ENCODE results near the gene ADCY4. TPM values are rescaled to one million over a fixed set of nuclear protein-coding genes. Genes with fewer than 3 reads are reported as not detected.
A peak's percentile ranks its signal among the peaks of the same experiment; 100 is the strongest.

The ADCY4 gene
- total and polyA plus RNA-seq, 10 of the 15 experiments (the other 5 are each of a cell fraction or from before 2014, with no cell fraction given) = 0.05 to 0.87 (median 0.21) TPM; not detected in 1

DNA sequence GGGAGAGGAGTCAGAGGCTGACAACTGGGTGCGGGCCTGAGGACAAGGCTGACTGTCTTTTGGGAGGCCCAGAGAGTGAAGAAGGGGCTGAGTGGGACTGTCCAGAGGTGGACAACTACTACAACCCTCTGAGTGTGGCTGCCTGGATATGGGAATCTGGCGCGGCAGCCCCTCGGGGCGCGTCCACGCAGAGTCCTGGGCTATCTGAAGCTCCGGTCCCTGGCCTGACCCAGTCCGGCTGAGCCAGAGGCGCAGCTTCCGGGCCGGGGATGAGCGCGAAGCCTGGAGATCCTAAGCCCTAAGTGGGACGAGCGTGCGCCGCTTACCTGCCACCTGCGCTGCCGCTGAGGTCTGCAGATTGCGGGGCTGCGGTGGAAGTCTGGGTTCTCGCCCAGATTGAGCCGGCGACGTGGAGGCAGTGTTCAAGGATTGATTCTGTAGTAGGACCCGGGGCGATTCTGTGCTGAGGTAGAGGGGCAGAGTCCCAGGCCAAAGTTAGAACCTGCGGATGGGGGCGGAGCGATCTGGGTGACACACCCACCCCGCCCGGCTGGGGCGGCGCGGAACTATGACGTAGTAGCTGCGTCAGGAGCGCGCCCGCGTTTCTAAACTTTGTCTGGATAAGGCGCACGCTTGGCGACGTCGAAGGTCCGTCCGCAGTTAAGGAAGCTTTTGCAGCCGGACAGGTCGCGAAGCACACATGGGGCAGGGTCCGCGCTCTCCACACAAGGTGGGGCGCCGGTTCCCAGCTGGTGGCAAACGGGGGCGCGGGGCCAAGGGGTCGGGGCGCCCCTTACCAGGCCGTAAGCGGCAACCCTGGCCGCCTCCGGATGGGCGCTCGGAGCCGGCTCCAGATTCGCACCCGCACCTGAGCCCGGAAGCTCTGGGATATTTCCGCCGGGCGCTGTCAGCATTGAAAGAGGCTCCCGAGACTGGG lies 35.3 kb downstream of the ADCY4 start, which contains the start of the genes DHRS1 and NOP9 (continued):
- TF ChIP-seq, protein P1, sequence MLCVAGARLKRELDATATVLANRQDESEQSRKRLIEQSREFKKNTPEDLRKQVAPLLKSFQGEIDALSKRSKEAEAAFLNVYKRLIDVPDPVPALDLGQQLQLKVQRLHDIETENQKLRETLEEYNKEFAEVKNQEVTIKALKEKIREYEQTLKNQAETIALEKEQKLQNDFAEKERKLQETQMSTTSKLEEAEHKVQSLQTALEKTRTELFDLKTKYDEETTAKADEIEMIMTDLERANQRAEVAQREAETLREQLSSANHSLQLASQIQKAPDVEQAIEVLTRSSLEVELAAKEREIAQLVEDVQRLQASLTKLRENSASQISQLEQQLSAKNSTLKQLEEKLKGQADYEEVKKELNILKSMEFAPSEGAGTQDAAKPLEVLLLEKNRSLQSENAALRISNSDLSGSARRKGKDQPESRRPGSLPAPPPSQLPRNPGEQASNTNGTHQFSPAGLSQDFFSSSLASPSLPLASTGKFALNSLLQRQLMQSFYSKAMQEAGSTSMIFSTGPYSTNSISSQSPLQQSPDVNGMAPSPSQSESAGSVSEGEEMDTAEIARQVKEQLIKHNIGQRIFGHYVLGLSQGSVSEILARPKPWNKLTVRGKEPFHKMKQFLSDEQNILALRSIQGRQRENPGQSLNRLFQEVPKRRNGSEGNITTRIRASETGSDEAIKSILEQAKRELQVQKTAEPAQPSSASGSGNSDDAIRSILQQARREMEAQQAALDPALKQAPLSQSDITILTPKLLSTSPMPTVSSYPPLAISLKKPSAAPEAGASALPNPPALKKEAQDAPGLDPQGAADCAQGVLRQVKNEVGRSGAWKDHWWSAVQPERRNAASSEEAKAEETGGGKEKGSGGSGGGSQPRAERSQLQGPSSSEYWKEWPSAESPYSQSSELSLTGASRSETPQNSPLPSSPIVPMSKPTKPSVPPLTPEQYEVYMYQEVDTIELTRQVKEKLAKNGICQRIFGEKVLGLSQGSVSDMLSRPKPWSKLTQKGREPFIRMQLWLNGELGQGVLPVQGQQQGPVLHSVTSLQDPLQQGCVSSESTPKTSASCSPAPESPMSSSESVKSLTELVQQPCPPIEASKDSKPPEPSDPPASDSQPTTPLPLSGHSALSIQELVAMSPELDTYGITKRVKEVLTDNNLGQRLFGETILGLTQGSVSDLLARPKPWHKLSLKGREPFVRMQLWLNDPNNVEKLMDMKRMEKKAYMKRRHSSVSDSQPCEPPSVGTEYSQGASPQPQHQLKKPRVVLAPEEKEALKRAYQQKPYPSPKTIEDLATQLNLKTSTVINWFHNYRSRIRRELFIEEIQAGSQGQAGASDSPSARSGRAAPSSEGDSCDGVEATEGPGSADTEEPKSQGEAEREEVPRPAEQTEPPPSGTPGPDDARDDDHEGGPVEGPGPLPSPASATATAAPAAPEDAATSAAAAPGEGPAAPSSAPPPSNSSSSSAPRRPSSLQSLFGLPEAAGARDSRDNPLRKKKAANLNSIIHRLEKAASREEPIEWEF (IDR thresholded peaks at IDR 0.05; ENCODE audit: insufficient replicate concordance, low read depth, low read length) = no peak
- TF ChIP-seq, protein P2, sequence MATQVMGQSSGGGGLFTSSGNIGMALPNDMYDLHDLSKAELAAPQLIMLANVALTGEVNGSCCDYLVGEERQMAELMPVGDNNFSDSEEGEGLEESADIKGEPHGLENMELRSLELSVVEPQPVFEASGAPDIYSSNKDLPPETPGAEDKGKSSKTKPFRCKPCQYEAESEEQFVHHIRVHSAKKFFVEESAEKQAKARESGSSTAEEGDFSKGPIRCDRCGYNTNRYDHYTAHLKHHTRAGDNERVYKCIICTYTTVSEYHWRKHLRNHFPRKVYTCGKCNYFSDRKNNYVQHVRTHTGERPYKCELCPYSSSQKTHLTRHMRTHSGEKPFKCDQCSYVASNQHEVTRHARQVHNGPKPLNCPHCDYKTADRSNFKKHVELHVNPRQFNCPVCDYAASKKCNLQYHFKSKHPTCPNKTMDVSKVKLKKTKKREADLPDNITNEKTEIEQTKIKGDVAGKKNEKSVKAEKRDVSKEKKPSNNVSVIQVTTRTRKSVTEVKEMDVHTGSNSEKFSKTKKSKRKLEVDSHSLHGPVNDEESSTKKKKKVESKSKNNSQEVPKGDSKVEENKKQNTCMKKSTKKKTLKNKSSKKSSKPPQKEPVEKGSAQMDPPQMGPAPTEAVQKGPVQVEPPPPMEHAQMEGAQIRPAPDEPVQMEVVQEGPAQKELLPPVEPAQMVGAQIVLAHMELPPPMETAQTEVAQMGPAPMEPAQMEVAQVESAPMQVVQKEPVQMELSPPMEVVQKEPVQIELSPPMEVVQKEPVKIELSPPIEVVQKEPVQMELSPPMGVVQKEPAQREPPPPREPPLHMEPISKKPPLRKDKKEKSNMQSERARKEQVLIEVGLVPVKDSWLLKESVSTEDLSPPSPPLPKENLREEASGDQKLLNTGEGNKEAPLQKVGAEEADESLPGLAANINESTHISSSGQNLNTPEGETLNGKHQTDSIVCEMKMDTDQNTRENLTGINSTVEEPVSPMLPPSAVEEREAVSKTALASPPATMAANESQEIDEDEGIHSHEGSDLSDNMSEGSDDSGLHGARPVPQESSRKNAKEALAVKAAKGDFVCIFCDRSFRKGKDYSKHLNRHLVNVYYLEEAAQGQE (IDR thresholded peaks at IDR 0.05; ENCODE audit: low read depth, low read length) = no peak
- TF ChIP-seq, protein P3, sequence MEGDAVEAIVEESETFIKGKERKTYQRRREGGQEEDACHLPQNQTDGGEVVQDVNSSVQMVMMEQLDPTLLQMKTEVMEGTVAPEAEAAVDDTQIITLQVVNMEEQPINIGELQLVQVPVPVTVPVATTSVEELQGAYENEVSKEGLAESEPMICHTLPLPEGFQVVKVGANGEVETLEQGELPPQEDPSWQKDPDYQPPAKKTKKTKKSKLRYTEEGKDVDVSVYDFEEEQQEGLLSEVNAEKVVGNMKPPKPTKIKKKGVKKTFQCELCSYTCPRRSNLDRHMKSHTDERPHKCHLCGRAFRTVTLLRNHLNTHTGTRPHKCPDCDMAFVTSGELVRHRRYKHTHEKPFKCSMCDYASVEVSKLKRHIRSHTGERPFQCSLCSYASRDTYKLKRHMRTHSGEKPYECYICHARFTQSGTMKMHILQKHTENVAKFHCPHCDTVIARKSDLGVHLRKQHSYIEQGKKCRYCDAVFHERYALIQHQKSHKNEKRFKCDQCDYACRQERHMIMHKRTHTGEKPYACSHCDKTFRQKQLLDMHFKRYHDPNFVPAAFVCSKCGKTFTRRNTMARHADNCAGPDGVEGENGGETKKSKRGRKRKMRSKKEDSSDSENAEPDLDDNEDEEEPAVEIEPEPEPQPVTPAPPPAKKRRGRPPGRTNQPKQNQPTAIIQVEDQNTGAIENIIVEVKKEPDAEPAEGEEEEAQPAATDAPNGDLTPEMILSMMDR (IDR thresholded peaks at IDR 0.05 in 2 of 3, conservative IDR thresholded peaks at IDR 0.05 in 1 of 3; ENCODE audit: control insufficient read depth in 2 of 3, extremely low read depth in 1 of 3, insufficient read depth in 1 of 3, low read depth in 3 of 3, low read length in 3 of 3) = no peak
- TF ChIP-seq MEF2A (IDR thresholded peaks at IDR 0.05; ENCODE audit: insufficient read depth, low read depth, low read length) (no peak), POU2F2 (IDR thresholded peaks at IDR 0.05; ENCODE audit: borderline replicate concordance, low read depth, low read length) (peak; percentile 50; the same call in 2 of the 3 replicates)
